HUES48 (cell line): ENCODE measurements around the gene NCEH1.
"Not testable (repeated sequence)": the region's sequence is repeated elsewhere in the genome, so short reads cannot be mapped to it uniquely, and the experiment has no call there.

ENCODE experiments used
- H3K27ac ChIP-seq: one replicate; pipeline ENCODE4 v1.7.0; 2013; ENCODE audit warnings: low read depth, low read length, inconsistent platforms
- H3K27me3 ChIP-seq: 2 replicates; pipeline ENCODE4 v1.6.1; 2013; ENCODE audit warnings: mild to moderate bottlenecking, low read length; ENCODE audit not compliant: control insufficient read depth, insufficient read depth
- H3K36me3 ChIP-seq: 2 replicates; pipeline ENCODE4 v1.6.1; 2013; ENCODE audit warnings: low read length; ENCODE audit not compliant: control insufficient read depth, insufficient read depth
- H3K4me1 ChIP-seq: 2 replicates; pipeline ENCODE4 v1.6.1; 2013; ENCODE audit warnings: mild to moderate bottlenecking, low read length; ENCODE audit not compliant: control insufficient read depth, insufficient read depth
- H3K4me3 ChIP-seq: 2 replicates; pipeline ENCODE4 v1.5.1; 2013; ENCODE audit warnings: mild to moderate bottlenecking, low read depth, low read length
- H3K9ac ChIP-seq: 2 replicates; pipeline ENCODE4 v1.6.1; 2013; ENCODE audit warnings: mild to moderate bottlenecking, low read depth, low read length, moderate library complexity
- H3K9me3 ChIP-seq: 2 replicates; pipeline ENCODE4 v1.6.1; 2013; ENCODE audit warnings: low read length; ENCODE audit not compliant: control insufficient read depth, insufficient read depth

NCEH1 gene

DNA sequence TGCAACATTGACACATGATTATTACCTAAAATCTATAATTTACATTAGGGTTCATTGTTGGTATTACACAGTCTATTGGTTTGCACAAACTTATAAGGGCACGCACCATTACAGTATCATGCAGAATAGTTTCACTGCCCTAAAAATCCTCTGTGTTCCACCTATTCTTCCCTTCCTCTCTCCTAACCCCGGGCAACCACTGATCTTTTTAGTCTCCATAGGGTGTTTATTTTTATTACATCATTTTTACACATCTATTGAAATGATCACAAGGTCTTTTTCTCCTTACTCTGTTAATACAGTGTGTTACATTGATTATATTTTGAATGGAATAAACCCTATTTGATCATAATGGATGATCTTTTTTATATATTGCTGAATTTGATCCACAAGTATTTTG, 24.1 kb upstream of the NCEH1 start:
- H3K4me3 ChIP-seq, result no peak overlapping the region
- no peaks in the 10 kb centered on the region for H3K9me3 ChIP-seq

DNA sequence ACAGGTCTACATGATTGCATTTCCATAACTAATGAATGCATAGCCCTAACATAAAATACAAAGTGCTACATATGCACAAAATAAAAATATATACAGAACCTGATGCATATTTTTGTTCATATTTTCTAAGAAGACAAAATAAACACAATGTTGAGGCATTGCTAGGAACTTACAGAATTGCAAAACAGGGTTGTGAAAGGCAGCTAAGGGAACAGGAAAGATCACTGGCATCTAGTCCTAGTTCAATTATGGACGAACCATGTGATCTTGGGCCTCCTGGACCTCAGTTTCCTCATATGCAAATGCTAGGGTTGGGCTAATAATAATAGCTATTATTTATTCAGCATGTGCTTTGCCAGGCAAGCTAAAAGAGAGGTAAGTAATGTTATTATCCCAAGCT, 15.5 kb upstream of the NCEH1 start:
- no peaks in the 10 kb centered on the region for H3K9me3 ChIP-seq
- H3K36me3 ChIP-seq, result no peaks in the 10 kb centered on the region
- H3K4me3 ChIP-seq, result no peak overlapping the region
- H3K9ac ChIP-seq, result no peak overlapping the region
- H3K27ac ChIP-seq, result no peak overlapping the region
- no peaks in the 10 kb centered on the region for H3K4me1 ChIP-seq
- no peaks in the 10 kb centered on the region for H3K27me3 ChIP-seq

More for the DNA sequence above, 24.1 kb upstream of the NCEH1 start:
- no peak overlapping the region for H3K9ac ChIP-seq
- no peaks in the 10 kb centered on the region for H3K27me3 ChIP-seq
- H3K4me1 ChIP-seq, result no peaks in the 10 kb centered on the region
- no peak overlapping the region for H3K27ac ChIP-seq
- no peaks in the 10 kb centered on the region for H3K36me3 ChIP-seq

DNA sequence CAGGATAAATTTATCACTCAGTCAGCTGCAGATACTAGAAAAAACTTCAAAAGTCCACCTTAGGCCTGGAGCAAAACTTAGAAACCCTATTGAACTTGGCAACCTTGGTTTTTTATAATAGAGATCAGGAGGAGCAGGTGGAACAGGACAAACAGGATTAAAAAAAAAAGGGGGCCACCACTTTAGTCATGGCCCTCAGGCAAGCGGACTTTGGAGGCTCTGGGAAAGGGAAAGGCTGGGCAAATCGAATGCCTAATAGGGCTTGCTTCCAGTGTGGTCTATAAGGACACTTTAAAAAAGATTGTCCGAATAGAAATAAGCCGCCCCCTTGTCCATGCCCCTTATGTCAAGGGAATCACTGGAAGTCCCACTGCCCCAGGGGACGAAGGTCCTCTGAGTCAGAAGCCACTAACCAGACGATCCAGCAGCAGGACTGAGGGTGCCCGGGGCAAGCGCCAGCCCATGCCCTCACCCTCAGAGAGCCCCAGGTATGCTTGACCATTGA, 11.7 kb upstream of the NCEH1 start:
- H3K4me3 ChIP-seq, H3K27ac ChIP-seq, H3K4me1 ChIP-seq, H3K9ac ChIP-seq, H3K27me3 ChIP-seq, H3K36me3 ChIP-seq: not testable (repeated sequence)
- H3K9me3 ChIP-seq, result peaks cover 12% of the 10 kb centered on the region

DNA sequence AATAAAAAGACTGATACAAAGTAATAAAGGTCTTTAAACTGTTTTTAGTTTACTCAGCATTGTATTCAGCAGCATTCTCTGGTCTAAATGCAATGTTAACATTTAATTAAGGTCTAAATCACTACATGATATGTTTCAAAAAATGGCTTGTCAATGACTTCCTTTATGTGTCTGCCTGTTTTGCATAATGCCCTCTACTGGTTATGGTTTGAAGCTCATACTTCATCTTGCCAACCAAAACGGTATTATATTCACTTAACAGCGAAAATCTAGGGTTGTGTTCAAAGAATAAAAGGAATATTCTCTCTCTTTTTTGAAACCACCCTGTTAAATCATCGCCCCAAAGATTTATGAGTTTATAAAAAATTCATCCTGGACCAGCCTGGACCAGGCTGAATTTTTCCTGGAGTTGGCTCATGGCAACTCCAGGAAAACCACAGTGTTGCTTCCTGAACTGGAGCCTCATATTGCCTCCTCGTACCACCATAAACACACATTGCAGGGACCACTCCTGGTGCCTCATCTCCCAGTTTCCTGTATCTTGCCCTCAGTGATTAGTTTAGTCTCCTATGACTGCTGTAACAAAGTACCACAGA, 6.7 kb upstream of the NCEH1 start:
- no peak overlapping the region for H3K27ac ChIP-seq
- H3K4me1 ChIP-seq, result no peaks in the 10 kb centered on the region
- H3K4me3 ChIP-seq, result no peak overlapping the region
- H3K9ac ChIP-seq, result no peak overlapping the region
- H3K27me3 ChIP-seq, result no peaks in the 10 kb centered on the region
- peaks cover 12% of the 10 kb centered on the region for H3K9me3 ChIP-seq
- no peaks in the 10 kb centered on the region for H3K36me3 ChIP-seq

DNA sequence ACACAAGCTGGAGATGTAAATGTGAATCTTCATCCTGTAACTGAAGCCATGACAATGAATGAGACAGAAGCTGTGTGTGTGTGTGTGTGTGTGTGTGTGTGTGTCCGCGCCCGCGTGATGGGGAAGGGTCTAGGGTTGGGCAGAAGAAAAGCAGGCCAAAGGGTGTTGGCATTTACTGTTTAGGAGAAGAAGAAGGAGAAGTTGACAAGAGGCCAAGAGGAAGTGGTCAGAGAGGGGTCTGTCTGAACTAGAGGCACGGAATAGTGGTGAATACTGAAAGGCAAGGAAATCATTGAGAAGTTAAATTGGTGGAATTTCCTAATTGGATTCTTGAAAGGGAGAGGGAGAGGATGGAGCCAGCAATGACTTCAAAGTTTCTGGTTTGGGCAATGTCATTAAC, 5.6 kb upstream of the NCEH1 start:
- H3K27me3 ChIP-seq, result no peaks in the 10 kb centered on the region
- no peak overlapping the region for H3K4me3 ChIP-seq
- no peak overlapping the region for H3K9ac ChIP-seq
- H3K36me3 ChIP-seq, result no peaks in the 10 kb centered on the region
- H3K27ac ChIP-seq, result no peak overlapping the region
- 0 out of 2 replicates have a peak, but pooled peaks cover under 1% of the 10 kb centered on the region for H3K4me1 ChIP-seq
- H3K9me3 ChIP-seq, result peaks cover 12% of the 10 kb centered on the region

DNA sequence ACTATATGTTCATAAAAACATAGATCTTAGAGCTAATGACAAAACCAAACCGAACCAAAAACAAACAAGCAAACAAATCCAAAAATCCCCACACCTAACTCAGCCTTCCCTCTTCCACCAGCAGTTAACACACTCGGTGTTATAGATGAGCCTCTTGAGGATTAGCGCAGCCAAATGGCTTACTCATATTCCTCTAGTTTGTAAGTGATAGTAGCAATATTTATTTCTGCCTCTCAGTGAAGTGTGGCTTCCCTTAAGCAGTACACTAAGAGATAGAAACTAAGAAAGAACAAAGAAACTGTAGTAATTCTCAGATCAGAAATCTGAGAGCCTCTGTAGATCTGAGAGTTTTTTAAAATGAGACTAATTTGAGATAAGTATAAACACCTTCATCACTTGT, 2.4 kb upstream of the NCEH1 start:
- no peak overlapping the region for H3K9ac ChIP-seq
- H3K4me3 ChIP-seq, result no peak overlapping the region
- 0 out of 2 replicates have a peak, but pooled peaks cover 3% of the 10 kb centered on the region for H3K4me1 ChIP-seq
- no peak overlapping the region for H3K27ac ChIP-seq
- no peaks in the 10 kb centered on the region for H3K9me3 ChIP-seq
- peaks cover 6% of the 10 kb centered on the region; the same call in 1 of the 2 replicates for H3K27me3 ChIP-seq
- no peaks in the 10 kb centered on the region for H3K36me3 ChIP-seq

DNA sequence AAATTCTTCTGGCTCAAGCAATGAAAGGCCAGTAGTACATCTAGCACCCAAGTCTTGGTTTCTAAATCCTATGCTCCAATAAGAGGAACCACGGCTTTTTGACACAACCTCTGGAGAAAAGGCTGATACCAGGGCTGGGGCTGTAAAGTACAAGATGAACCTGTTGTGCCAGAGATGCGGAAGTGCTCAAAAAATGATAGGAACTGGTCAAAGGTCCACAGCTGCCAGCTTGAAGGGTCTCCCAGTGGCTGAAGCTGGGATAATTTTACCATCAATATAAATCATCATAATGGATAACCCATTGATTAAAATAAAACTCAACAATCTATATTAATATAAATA, 558 bp upstream of the NCEH1 start:
- H3K27ac ChIP-seq, result peak overlapping the region; percentile 73
- 0 out of 2 replicates have a peak, but pooled peaks cover 3% of the 10 kb centered on the region for H3K4me1 ChIP-seq
- H3K4me3 ChIP-seq, result peak overlapping the region; percentile 87
- no peaks in the 10 kb centered on the region for H3K9me3 ChIP-seq
- peaks cover 6% of the 10 kb centered on the region; the same call in 1 of the 2 replicates for H3K27me3 ChIP-seq
- no peaks in the 10 kb centered on the region for H3K36me3 ChIP-seq
- no peak overlapping the region for H3K9ac ChIP-seq

DNA sequence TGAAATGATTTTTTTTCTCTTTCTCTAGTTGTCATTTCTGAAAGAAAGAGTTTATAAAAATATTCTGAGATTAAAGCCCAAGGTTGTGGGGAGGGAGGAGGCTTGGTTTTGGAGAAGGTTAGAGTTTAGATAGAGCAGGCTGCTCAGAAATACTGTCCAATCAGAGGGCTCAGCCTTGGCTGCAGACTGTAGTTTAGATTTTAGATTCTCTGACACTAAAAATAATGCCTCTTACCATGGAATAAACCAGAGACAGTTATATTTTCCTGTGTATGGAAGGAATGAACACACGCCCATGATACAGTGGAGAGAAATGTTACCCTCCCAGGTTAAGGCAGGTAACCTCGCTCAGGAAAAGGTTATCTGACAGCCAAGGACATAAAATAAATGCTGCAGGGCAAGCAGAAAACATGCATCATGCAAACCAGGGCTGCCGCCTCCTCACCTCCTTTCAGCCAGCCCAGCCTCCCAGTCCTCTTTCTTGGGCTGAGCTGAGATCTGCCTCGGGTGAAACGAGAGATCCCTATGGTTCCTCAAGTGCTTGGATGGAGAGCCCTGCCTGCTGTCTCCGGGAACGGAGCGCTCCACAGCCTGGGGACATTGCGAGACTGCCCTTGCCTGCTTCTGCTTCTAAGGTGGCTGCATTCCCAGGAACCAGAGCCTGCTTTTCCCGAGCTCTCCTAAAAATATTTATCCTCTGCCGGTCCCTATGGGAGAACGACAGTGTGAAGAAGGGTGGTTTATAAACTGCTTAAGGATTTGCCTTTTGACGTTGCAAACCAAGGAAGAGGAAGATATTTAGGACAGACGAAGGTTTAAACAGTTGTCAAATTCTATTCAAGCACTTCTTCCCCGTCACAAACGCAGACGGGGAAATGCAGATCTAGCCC, 848 bp downstream of the NCEH1 start:
- Histone ChIP-seq H3K27me3 (peaks cover 6% of the 10 kb centered on the region; the same call in 1 of the 2 replicates), H3K36me3 (no peaks in the 10 kb centered on the region), H3K9me3 (no peaks in the 10 kb centered on the region), H3K4me1 (0 out of 2 replicates have a peak, but pooled peaks cover 3% of the 10 kb centered on the region), H3K9ac (no peak overlapping the region; the same call in 1 of the 2 replicates), H3K4me3 (peak overlapping the region; percentile 87), H3K27ac (no peak overlapping the region)

DNA sequence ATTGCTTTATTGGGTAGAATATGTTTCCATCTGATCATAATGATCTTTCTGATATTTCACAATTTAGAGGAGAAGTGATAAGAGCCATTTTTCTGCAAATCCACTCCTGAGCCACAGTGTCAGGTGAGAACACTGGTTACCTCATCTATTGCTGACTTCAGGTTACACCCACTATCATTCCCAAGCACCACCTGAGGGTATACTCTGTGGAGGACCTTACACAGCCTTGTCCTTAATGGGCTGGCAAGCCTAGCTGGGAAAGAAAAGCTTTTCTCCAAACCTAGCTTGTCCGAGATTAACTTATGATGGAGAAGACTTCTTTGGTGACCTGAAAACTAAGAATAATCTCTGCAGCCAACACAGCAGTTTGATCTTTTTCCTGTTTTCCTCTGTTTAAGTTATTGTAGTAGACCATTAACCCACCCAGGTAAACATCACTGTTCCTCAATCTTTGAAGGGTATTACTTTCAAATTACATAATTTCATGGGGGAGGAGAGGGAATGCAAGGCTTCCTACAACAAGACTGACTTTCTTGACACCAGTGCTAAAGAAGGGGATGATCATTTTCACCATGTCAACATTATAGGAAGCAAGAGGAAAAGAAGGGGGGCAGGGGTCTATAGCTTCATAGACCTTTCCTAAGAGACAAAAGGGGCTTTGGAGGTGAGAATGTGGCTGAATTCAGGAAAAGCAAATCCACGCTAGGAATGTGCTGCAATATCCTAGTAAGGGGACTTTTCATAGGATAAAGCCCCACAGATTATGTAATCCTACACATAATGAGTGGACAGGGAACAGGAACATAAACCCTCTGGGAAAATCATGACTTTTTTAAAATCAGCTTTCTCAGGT, 1.7 kb downstream of the NCEH1 start:
- Histone ChIP-seq H3K36me3 (no peaks in the 10 kb centered on the region), H3K4me3 (no peak overlapping the region), H3K9me3 (no peaks in the 10 kb centered on the region), H3K4me1 (0 out of 2 replicates have a peak, but pooled peaks cover 3% of the 10 kb centered on the region), H3K27ac (no peak overlapping the region), H3K27me3 (peaks cover 6% of the 10 kb centered on the region; the same call in 1 of the 2 replicates), H3K9ac (no peak overlapping the region)

DNA sequence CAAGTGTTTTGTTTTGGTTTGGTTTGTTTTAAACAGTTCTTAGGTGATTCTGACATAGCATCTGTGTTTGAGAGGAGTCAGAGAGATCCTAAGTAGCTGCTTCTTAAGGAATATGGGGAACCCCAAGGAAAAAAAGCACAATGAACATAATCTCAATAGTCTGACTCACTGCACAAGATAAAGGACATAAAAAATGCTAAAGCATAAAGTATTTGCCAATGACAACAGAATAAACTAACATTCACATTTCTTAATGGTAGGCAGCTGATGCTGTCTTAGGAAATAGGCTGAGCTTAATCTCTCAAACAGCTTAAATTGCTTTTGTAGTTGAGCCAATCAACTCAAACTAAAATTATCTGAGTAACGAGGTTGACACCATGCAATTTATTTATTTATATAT, 2.9 kb downstream of the NCEH1 start:
- no peaks in the 10 kb centered on the region for H3K36me3 ChIP-seq
- peaks cover 6% of the 10 kb centered on the region; the same call in 1 of the 2 replicates for H3K27me3 ChIP-seq
- no peaks in the 10 kb centered on the region for H3K9me3 ChIP-seq
- no peak overlapping the region for H3K27ac ChIP-seq
- no peak overlapping the region for H3K9ac ChIP-seq
- H3K4me3 ChIP-seq, result no peak overlapping the region
- H3K4me1 ChIP-seq, result 0 out of 2 replicates have a peak, but pooled peaks cover 3% of the 10 kb centered on the region
